ENCODE data around the gene ABHD8.

DNA sequence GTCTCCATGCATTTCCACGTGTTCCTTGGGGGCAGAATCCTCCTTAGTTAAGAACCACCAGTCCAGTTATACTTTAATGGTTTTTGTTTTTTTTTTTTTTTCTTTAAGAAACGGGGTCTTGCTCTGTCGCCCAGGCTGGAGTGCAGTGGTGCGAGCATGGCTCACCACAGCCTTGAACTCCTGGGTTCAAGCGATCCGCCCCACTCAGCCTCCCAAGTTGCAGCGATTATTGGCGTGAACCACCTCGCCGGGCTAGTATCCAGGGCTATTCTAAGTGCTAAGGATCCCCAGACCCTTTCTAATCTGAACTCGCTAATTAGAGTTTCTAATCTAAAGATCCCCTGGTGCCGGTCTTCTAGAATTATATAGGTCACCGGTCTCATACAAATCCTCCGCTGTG is 9.6 kb downstream of the ABHD8 start:
- no peak for TF ChIP-seq CTBP1 (IDR thresholded peaks at IDR 0.05; ENCODE audit: borderline replicate concordance)
- no peak for TF ChIP-seq NFRKB (IDR thresholded peaks at IDR 0.05)
- TF ChIP-seq SUZ12 (IDR thresholded peaks at IDR 0.05) = no peak
- TF ChIP-seq HDGF (IDR thresholded peaks at IDR 0.05; ENCODE audit: borderline replicate concordance) = no peak
- no peak for TF ChIP-seq ELF4 (IDR thresholded peaks at IDR 0.05)
- no peak for TF ChIP-seq L3MBTL2 (conservative IDR thresholded peaks at IDR 0.05)
- no peak for TF ChIP-seq SP1 (IDR thresholded peaks at IDR 0.05)
- no peak for TF ChIP-seq FOXM1 (IDR thresholded peaks at IDR 0.05; ENCODE audit: borderline replicate concordance)
- no peak for TF ChIP-seq BHLHE40 (IDR thresholded peaks at IDR 0.05; ENCODE audit: borderline replicate concordance)
- TF ChIP-seq ZNF384 (IDR thresholded peaks at IDR 0.05) = no peak
- TF ChIP-seq, protein P1, sequence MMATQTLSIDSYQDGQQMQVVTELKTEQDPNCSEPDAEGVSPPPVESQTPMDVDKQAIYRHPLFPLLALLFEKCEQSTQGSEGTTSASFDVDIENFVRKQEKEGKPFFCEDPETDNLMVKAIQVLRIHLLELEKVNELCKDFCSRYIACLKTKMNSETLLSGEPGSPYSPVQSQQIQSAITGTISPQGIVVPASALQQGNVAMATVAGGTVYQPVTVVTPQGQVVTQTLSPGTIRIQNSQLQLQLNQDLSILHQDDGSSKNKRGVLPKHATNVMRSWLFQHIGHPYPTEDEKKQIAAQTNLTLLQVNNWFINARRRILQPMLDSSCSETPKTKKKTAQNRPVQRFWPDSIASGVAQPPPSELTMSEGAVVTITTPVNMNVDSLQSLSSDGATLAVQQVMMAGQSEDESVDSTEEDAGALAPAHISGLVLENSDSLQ (IDR thresholded peaks at IDR 0.05) = no peak
- TF ChIP-seq TARDBP (IDR thresholded peaks at IDR 0.05) = no peak

Measured in HEK293T (cell line).